HepG2 (cell line): ENCODE results near the gene ICAM5. TPM values are rescaled to one million over a fixed set of nuclear protein-coding genes. Genes with fewer than 3 reads are reported as not detected.
A peak's percentile ranks its signal among the peaks of the same experiment; 100 is the strongest.

Experiments used
- CBFB ChIP-seq: sonication (generic); formaldehyde crosslinking; IDR thresholded peaks from 2 replicates; pipeline ENCODE4 v1.4.0; 2020; ENCODE audit warnings: missing genetic modification reagents
- CREB3 ChIP-seq: sonication (generic); formaldehyde crosslinking; IDR thresholded peaks from 2 replicates; pipeline ENCODE4 v1.5.0; 2020; ENCODE audit warnings: missing genetic modification reagents
- FOSL1 ChIP-seq: sonication (generic); formaldehyde crosslinking; IDR thresholded peaks from 2 replicates; pipeline ENCODE4 v1.9.0; 2021; ENCODE audit warnings: missing genetic modification reagents, borderline replicate concordance
- HNRNPH1 ChIP-seq: fragments of 200-400 bp; formaldehyde crosslinking; optimal IDR thresholded peaks from 2 replicates; pipeline ENCODE3; 2017; ENCODE audit warnings: mild to moderate bottlenecking, low read depth, low read length
- KLF6 ChIP-seq: IDR thresholded peaks from 2 replicates; pipeline ENCODE4 v1.8.0; 2016; ENCODE audit warnings: missing biosample characterization, missing genetic modification reagents
- MAFK ChIP-seq, 2 experiments: IDR thresholded peaks in 1 of 2; conservative IDR thresholded peaks in 1 of 2; 2 replicates each; pipeline ENCODE4 v1.6.1; 2011; ENCODE audit warnings: improper control_type of control experiment in 2 of 2, low read length in 2 of 2
- MBNL3 ChIP-seq: fragments of 250-450 bp; sonication (Bioruptor Pico); conservative IDR thresholded peaks from 2 replicates; pipeline ENCODE4 v1.8.0; 2022; ENCODE audit warnings: mild to moderate bottlenecking, inconsistent platforms
- NR1H2 ChIP-seq: sonication (generic); formaldehyde crosslinking; IDR thresholded peaks from 2 replicates; pipeline ENCODE4 v1.8.1; 2022; ENCODE audit warnings: low read depth, missing genetic modification reagents, borderline replicate concordance
- POGZ ChIP-seq: sonication (generic); formaldehyde crosslinking; IDR thresholded peaks from 2 replicates; pipeline ENCODE4 v1.4.0; 2020; ENCODE audit warnings: mild to moderate bottlenecking, missing genetic modification reagents
- RARA ChIP-seq: IDR thresholded peaks from 2 replicates; pipeline ENCODE4 v1.6.1; 2016; ENCODE audit warnings: missing genetic modification reagents, missing compliant biosample characterization
- SIN3A ChIP-seq: IDR thresholded peaks from 2 replicates; pipeline ENCODE4 v1.6.1; 2011; ENCODE audit warnings: low read depth, mild to moderate bottlenecking, control low read depth, low read length, borderline replicate concordance
- SMARCE1 ChIP-seq: fragments of 450-650 bp; IDR thresholded peaks from 2 replicates; pipeline ENCODE4 v1.6.1; 2017; ENCODE audit warnings: borderline replicate concordance
- TIGD3 ChIP-seq: sonication (generic); formaldehyde crosslinking; IDR thresholded peaks from 2 replicates; pipeline ENCODE4 v1.5.1; 2020; ENCODE audit warnings: mild to moderate bottlenecking, missing genetic modification reagents, borderline replicate concordance
- ZBTB40 ChIP-seq, 2 experiments: fragments of 450-650 bp in 1 of 2; sonication (generic) in 1 of 2; formaldehyde crosslinking in 1 of 2; IDR thresholded peaks; 2 replicates each; pipeline versions ENCODE4 v1.6.1 to v1.8.0; 2016 to 2022; ENCODE audit warnings: antibody characterized with exemption in 1 of 2, mild to moderate bottlenecking in 1 of 2, missing genetic modification reagents in 1 of 2
- ZFP36L1 ChIP-seq: sonication (generic); formaldehyde crosslinking; IDR thresholded peaks from 2 replicates; pipeline ENCODE4 v1.8.0; 2022; ENCODE audit warnings: mild to moderate bottlenecking, missing genetic modification reagents, moderate library complexity
- ZFP41 ChIP-seq: sonication (generic); formaldehyde crosslinking; IDR thresholded peaks from 2 replicates; pipeline ENCODE4 v1.4.0; 2020; ENCODE audit warnings: mild to moderate bottlenecking, missing genetic modification reagents, borderline replicate concordance
- ZNF30 ChIP-seq: sonication (generic); formaldehyde crosslinking; IDR thresholded peaks from 2 replicates; pipeline ENCODE4 v1.5.0; 2020; ENCODE audit warnings: mild to moderate bottlenecking, missing genetic modification reagents
- ZNF773 ChIP-seq: sonication (generic); formaldehyde crosslinking; IDR thresholded peaks from 2 replicates; pipeline ENCODE4 v1.4.0; 2020; ENCODE audit warnings: missing genetic modification reagents, borderline replicate concordance
- polyA plus RNA-seq, 8 experiments: library from polyadenylated mRNA; depleted of rRNA in 3 of 8; stranded (reverse) in 7 of 8; unstranded in 1 of 8; fragments of >200 nt; fragmentation: Illumina TruSeq in 4 of 8; extraction: Trizol in 4 of 8; gene quantifications; 2 replicates each; pipeline versions ENCODE4 v1.2.1 to v1.2.3, GENCODE V29; 2011 to 2016; ENCODE audit warnings: low read depth in 4 of 8, missing spikeins in 1 of 8, mixed read lengths in 1 of 8; ENCODE audit not compliant: insufficient read depth in 1 of 8
- total RNA-seq, 5 experiments: library from RNA; depleted of rRNA; stranded (reverse); fragments of >200 nt; fragmentation: Illumina TruSeq; extraction: Trizol; gene quantifications; 2 replicates each; pipeline ENCODE4 v1.2.3, GENCODE V29; 2016; ENCODE audit warnings: low read depth in 1 of 5

The ICAM5 gene
- total and polyA plus RNA-seq, 2 of the 13 experiments (the other 11 are each of a cell fraction or from before 2014, with no cell fraction given) = 0.46 to 1.6 TPM

GRCh38 chr19:10334588-10335351, 45.0 kb downstream of the ICAM5 start (continued):
- TF ChIP-seq TIGD3 (CRISPR knock-in tag) (0 out of 2 replicates have a peak, but pooled peaks have one; percentile 43), ZFP41 (no peak), FOSL1 (CRISPR knock-in tag) (no peak), MBNL3 (CRISPR knock-in tag) (no peak), POGZ (CRISPR knock-in tag) (peak; percentile 59), HNRNPH1 (no peak), CBFB (0 out of 2 replicates have a peak, but pooled peaks have one; percentile 12), ZNF30 (no peak), MAFK (conservative IDR thresholded peaks at IDR 0.05 in 1 of 2, IDR thresholded peaks at IDR 0.05 in 1 of 2; ENCODE audit: low read length in 2 of 2) (no peak), ZBTB40 (IDR thresholded peaks at IDR 0.05) (no peak), ZBTB40 (CRISPR knock-in tag; IDR thresholded peaks at IDR 0.05) (peak; percentile 34; the same call in 1 of the 2 replicates), ZNF773 (CRISPR knock-in tag) (no peak), CREB3 (CRISPR knock-in tag) (no peak), ZFP36L1 (CRISPR knock-in tag) (no peak), KLF6 (CRISPR knock-in tag) (no peak; the same call in 1 of the 2 replicates), NR1H2 (no peak), SIN3A (peak; percentile 92), SMARCE1 (no peak), RARA (CRISPR knock-in tag) (peak; percentile 24; the same call in 1 of the 2 replicates)
